ENCODE measurements around the gene CMTM8. TPM values are rescaled to one million over a fixed set of nuclear protein-coding genes. Genes with fewer than 3 reads are reported as not detected.
A peak's percentile ranks its signal among the peaks of the same experiment; 100 is the strongest.

CMTM8 gene
- total and polyA plus RNA-seq, 10 of the 15 experiments (the other 5 are each of a cell fraction or from before 2014, with no cell fraction given) = 0.11 to 0.23 TPM; not detected in 8

- FAIRE-seq (peak; percentile 35), DNase-seq (ENCODE audit: low read depth, low spot score) (peak; percentile 42), ATAC-seq (peak; percentile 92)
- Histone ChIP-seq H3K4me2 (ENCODE audit: control insufficient read depth, insufficient read depth) (no peak overlapping the region), H3K4me3 (no peak overlapping the region), H3K27ac (ENCODE audit: control insufficient read depth, insufficient read depth) (no peak overlapping the region), H3K9me3 (replicated peaks; ENCODE audit: control insufficient read depth, insufficient read depth, low read length) (no peaks in the 10 kb centered on the region), H2AFZ (ENCODE audit: control insufficient read depth, low read depth, low read length) (no peak overlapping the region), H4K20me1 (ENCODE audit: control insufficient read depth, insufficient read depth) (no peaks in the 10 kb centered on the region), H3K27me3 (replicated peaks in 1 of 2; ENCODE audit: control insufficient read depth in 2 of 2, insufficient read depth in 2 of 2, low read length in 1 of 2) (peaks cover 0 to 3% of the 10 kb centered on the region in 2 experiments; a peak in 1 of 4 replicates), H3K79me2 (ENCODE audit: control insufficient read depth, insufficient read depth, low read length) (no peaks in the 10 kb centered on the region), H3K4me1 (ENCODE audit: control insufficient read depth, insufficient read depth, low read length) (peaks cover 4% of the 10 kb centered on the region; the same call in 1 of the 2 replicates), H3K9ac (ENCODE audit: control insufficient read depth, insufficient read depth, low read length) (no peak overlapping the region), H3K36me3 (ENCODE audit: control insufficient read depth in 2 of 2, insufficient read depth in 2 of 2, low read length in 1 of 2) (no peaks in the 10 kb centered on the region)
- in situ Hi-C loops (cut with MboI) = loop anchor here (5.0 to 10.0 kb wide), 2 partner anchors 92 to 290 kb away; no protein-coding TSS in a partner anchor
- 20% methylated on average over 12 of the region's 12 CpGs for WGBS (ENCODE audit: insufficient coverage, insufficient replicate concordance, low lambda C conversion rate, missing lambda C conversion rate)
- TF ChIP-seq ATF7 (IDR thresholded peaks at IDR 0.05; ENCODE audit: low read depth) (no peak), RUNX3 (IDR thresholded peaks at IDR 0.05; ENCODE audit: low read length) (peak; percentile 29; the same call in 1 of the 2 replicates), RAD21 (IDR thresholded peaks at IDR 0.05; ENCODE audit: insufficient read depth, low read depth, low read length) (peak; percentile 75), SMC3 (IDR thresholded peaks at IDR 0.05; ENCODE audit: borderline replicate concordance, low read length) (peak; percentile 73; the same call in 1 of the 2 replicates), CHD1 (IDR thresholded peaks at IDR 0.05; ENCODE audit: low read depth, low read length) (no peak), CTCF (IDR thresholded peaks at IDR 0.05 in 2 of 3, conservative IDR thresholded peaks at IDR 0.05 in 1 of 3; ENCODE audit: control insufficient read depth in 2 of 3, extremely low read depth in 1 of 3, insufficient read depth in 1 of 3, low read depth in 3 of 3, low read length in 3 of 3) (peak; percentile 55 to 60 (median 59); a peak in 5 of 6 replicates), SREBF2 (IDR thresholded peaks at IDR 0.05; ENCODE audit: low read length) (no peak), NBN (IDR thresholded peaks at IDR 0.05) (0 out of 2 replicates have a peak, but pooled peaks have one; percentile 18), BACH1 (IDR thresholded peaks at IDR 0.05; ENCODE audit: borderline replicate concordance) (no peak)
- intact Hi-C loops (cut with micrococcal nuclease; ENCODE audit: unreplicated experiment) = loop anchor here (1.0 to 10.0 kb wide), 3 partner anchors 24 to 290 kb away; no protein-coding TSS in a partner anchor
- ChIA-PET SMC1A (ENCODE audit: uncharacterized antibody, unreplicated experiment) (interaction anchor here (0.6 to 6.4 kb wide), 41 partner anchors 7 to 1548 kb away, joined by 3 to 106 read pairs (median 5); partner anchors contain the start of genes CMTM6 and CMTM7), RAD21 (ENCODE audit: unreplicated experiment) (interaction anchor here (0.6 to 7.3 kb wide), 33 partner anchors 8 to 171 kb away, joined by 3 to 121 read pairs (median 4); partner anchors contain the start of genes CMTM6 and CMTM7), POLR2A (interaction anchor here (0.5 to 2.0 kb wide), 4 partner anchors 15 to 93 kb away, joined by 3 to 6 read pairs (median 4); no protein-coding TSS in a partner anchor), CTCF (interaction anchor here (0.6 to 10.0 kb wide), 47 partner anchors 8 to 405 kb away, joined by 3 to 201 read pairs (median 4); partner anchors contain the start of gene CMTM7)
- no TSS peak for BruUV-seq (replicated peaks)
Observed at GRCh38 chr3:32374788-32375595, 136.5 kb downstream of the CMTM8 start.
